Stomach (tissue), 4 donors: Measurements from ENCODE around the gene STAT5B.

ENCODE experiments used
- POLR2A ChIP-seq, 4 donors: fragments of 450-650 bp; IDR thresholded peaks; one replicate each; pipeline ENCODE4 v1.6.1; 2016; ENCODE audit warnings: antibody characterized with exemption in 4 of 4, control low read depth in 2 of 4, mild to moderate bottlenecking in 1 of 4, moderate library complexity in 1 of 4
- TF ChIP-seq, protein P1 (sequence below), 7 experiments: fragments of 450-650 bp in 4 of 7; fragments of 200-600 bp in 3 of 7; sonication (generic) in 3 of 7; IDR thresholded peaks; one replicate each; pipeline ENCODE4 v1.5.1; 2016 to 2019; ENCODE audit warnings: antibody characterized with exemption in 7 of 7, control low read depth in 2 of 7, mild to moderate bottlenecking in 1 of 7

DNA sequence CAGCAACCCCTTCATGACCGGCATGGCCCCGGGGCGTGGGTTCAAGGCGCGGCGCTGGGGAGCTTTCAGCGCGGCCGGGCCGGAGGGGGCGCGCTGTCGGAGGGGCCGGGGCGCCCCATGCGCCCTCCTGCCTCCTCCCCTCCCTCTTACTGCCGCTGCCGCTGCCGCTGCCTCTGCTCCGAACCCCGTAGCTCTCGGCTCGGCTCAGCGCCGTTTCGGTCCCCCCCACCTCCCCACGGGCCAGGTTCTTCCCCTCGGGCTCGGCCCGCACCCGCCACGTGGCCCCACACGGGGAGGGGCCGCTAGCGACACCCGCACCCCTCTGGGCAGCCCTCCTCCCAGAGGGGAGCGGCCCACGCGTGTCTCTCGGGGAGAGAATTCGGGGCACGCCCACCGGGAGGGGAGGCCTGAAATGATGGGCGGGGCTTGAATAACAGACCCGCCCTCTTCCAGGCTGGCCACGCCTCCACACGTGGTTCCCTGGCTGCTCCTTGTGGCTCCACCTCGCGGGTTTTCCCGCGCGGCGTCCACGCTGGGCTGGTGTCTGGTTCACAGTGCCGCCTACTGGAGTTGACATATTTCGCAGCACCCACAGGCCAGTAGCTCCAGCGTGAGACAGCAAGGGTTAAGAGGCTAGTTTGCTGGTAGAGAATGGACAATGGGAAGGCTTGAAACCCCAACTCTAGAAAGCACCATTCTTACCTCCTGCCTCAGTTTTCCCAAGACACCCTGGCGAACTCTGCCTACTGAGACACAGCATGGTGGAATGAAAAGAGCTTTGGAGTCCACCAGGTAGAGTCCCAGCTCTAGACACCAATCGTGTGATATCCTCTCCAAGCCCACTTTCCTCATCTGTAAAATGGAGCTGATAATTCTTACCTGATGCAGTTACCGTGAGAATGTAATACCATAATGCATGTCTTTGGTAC, 95.0 kb downstream of the STAT5B start, which contains the start of gene KCNH4:
- TF ChIP-seq, protein P1, sequence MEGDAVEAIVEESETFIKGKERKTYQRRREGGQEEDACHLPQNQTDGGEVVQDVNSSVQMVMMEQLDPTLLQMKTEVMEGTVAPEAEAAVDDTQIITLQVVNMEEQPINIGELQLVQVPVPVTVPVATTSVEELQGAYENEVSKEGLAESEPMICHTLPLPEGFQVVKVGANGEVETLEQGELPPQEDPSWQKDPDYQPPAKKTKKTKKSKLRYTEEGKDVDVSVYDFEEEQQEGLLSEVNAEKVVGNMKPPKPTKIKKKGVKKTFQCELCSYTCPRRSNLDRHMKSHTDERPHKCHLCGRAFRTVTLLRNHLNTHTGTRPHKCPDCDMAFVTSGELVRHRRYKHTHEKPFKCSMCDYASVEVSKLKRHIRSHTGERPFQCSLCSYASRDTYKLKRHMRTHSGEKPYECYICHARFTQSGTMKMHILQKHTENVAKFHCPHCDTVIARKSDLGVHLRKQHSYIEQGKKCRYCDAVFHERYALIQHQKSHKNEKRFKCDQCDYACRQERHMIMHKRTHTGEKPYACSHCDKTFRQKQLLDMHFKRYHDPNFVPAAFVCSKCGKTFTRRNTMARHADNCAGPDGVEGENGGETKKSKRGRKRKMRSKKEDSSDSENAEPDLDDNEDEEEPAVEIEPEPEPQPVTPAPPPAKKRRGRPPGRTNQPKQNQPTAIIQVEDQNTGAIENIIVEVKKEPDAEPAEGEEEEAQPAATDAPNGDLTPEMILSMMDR (IDR thresholded peaks at IDR 0.05): peak in 4 of 7 experiments; percentile 31 to 55 (median 44)
- no peak for TF ChIP-seq POLR2A (IDR thresholded peaks at IDR 0.05)
